AG10803 (cell line): ENCODE measurements around the gene ERC1.

Experiments
- DNase-seq: peaks from one replicate; pipeline ENCODE4 v3.0.0; 2010; ENCODE audit warnings: low read depth
- H3K4me3 ChIP-seq: 2 replicates; pipeline ENCODE4 v1.5.1; 2011; ENCODE audit warnings: mild to moderate bottlenecking, low read length, control low read depth
- CTCF ChIP-seq: conservative IDR thresholded peaks from 2 replicates; pipeline ENCODE4 v1.5.1; 2011; ENCODE audit warnings: mild to moderate bottlenecking, low read length, control low read depth, inconsistent platforms

The ERC1 gene

GRCh38 chr12:1375323-1375722 lies 384.3 kb downstream of the ERC1 start:
- no peak for DNase-seq
- TF ChIP-seq CTCF = no peak
- no peak overlapping the region for H3K4me3 ChIP-seq

GRCh38 chr12:1377117-1377516 lies 386.1 kb downstream of the ERC1 start:
- no peak for DNase-seq
- H3K4me3 ChIP-seq = no peak overlapping the region
- no peak for TF ChIP-seq CTCF

- no peak for DNase-seq
- no peak for TF ChIP-seq CTCF
- H3K4me3 ChIP-seq = no peak overlapping the region
These were observed 386.7 kb downstream of the ERC1 start for GRCh38 chr12:1377681-1378080.

GRCh38 chr12:1380171-1380851 lies 389.3 kb downstream of the ERC1 start:
- no peak for TF ChIP-seq CTCF
- DNase-seq = no peak
- no peak overlapping the region for H3K4me3 ChIP-seq

- H3K4me3 ChIP-seq = no peak overlapping the region
- no peak for TF ChIP-seq CTCF
- no peak for DNase-seq
These were observed 391.1 kb downstream of the ERC1 start for GRCh38 chr12:1382151-1382550.

GRCh38 chr12:1382826-1383225 lies 391.8 kb downstream of the ERC1 start:
- DNase-seq = peak; percentile 16
- H3K4me3 ChIP-seq = no peak overlapping the region
- no peak for TF ChIP-seq CTCF

- TF ChIP-seq CTCF = no peak
- no peak for DNase-seq
- no peak overlapping the region for H3K4me3 ChIP-seq
These were observed 392.7 kb downstream of the ERC1 start for GRCh38 chr12:1383758-1384157.
